OCI-LY7 (cell line): Measurements from ENCODE around the gene CRYBG3. TPM values are rescaled to one million over a fixed set of nuclear protein-coding genes. Genes with fewer than 3 reads are reported as not detected.

Source experiments
- BruUV-seq: library from RNA; stranded (reverse); fragments of 400-500 nt; replicated peaks from 2 replicates; lab custom pipeline; 2021; lab: Mats Ljungman, UMichigan
- CTCF ChIA-PET: fragments of 300-600 bp; sonication (Branson Sonifier 250); formaldehyde crosslinking; loops from one replicate; lab custom pipeline; 2022; ENCODE audit warnings: antibody characterized with exemption; ENCODE audit not compliant: unreplicated experiment; lab: Charles Lee
- POLR2A ChIA-PET: fragments of 300-600 bp; sonication (Branson Sonifier 250); formaldehyde crosslinking; loops from one replicate; lab custom pipeline; 2022; ENCODE audit warnings: antibody characterized with exemption; lab: Charles Lee
- DNase-seq: peaks from one replicate; pipeline ENCODE4 v3.0.0-alpha.2; 2015; ENCODE audit warnings: low spot score
- H2AFZ ChIP-seq: fragments of 200-600 bp; sonication (generic), shearing (Covaris generic); 2 replicates; pipeline ENCODE4 v1.6.1; 2014; ENCODE audit warnings: mild to moderate bottlenecking, antibody characterized with exemption, low read length, moderate library complexity
- H3K27ac ChIP-seq: fragments of 200-600 bp; sonication (generic); 2 replicates; pipeline ENCODE4 v1.5.1; 2014; ENCODE audit warnings: mixed run types, low read depth, mild to moderate bottlenecking, moderate library complexity, low read length, inconsistent platforms; ENCODE audit not compliant: poor library complexity, severe bottlenecking
- H3K36me3 ChIP-seq: fragments of 200-600 bp; sonication (generic); 2 replicates; pipeline ENCODE4 v1.6.1; 2014; ENCODE audit warnings: mild to moderate bottlenecking, antibody characterized with exemption, low read length, moderate library complexity, mixed read lengths; ENCODE audit not compliant: insufficient read depth
- H3K4me1 ChIP-seq: fragments of 200-600 bp; sonication (generic); 2 replicates; pipeline ENCODE4 v1.5.1; 2014; ENCODE audit warnings: mild to moderate bottlenecking, low read length; ENCODE audit not compliant: insufficient read depth, poor library complexity, severe bottlenecking
- H3K4me2 ChIP-seq: fragments of 200-600 bp; sonication (generic); 2 replicates; pipeline ENCODE4 v1.6.1; 2014; ENCODE audit warnings: mild to moderate bottlenecking, low read length
- H3K4me3 ChIP-seq: fragments of 200-600 bp; sonication (generic); 2 replicates; pipeline ENCODE4 v1.5.1; 2014; ENCODE audit warnings: mild to moderate bottlenecking, low read depth, low read length; ENCODE audit not compliant: poor library complexity, severe bottlenecking
- H3K79me2 ChIP-seq: fragments of 200-600 bp; sonication (generic); 2 replicates; pipeline ENCODE4 v1.6.1; 2016; ENCODE audit warnings: low read depth, mild to moderate bottlenecking, low read length, moderate library complexity, mixed read lengths; ENCODE audit not compliant: insufficient read depth
- H3K9me2 ChIP-seq: fragments of 200-600 bp; sonication (generic); 2 replicates; pipeline ENCODE4 v1.6.1; 2016; ENCODE audit warnings: mild to moderate bottlenecking, low read length, mixed read lengths; ENCODE audit not compliant: insufficient read depth
- H3K9me3 ChIP-seq: fragments of 200-600 bp; sonication (generic); 2 replicates; pipeline ENCODE4 v1.6.1; 2014; ENCODE audit warnings: mild to moderate bottlenecking, mixed run types, low read length, mixed read lengths
- H4K20me1 ChIP-seq: fragments of 200-600 bp; sonication (generic); 2 replicates; pipeline ENCODE4 v1.6.1; 2014; ENCODE audit warnings: mild to moderate bottlenecking, antibody characterized with exemption, low read length, moderate library complexity, mixed read lengths; ENCODE audit not compliant: insufficient read depth
- EZH2phosphoT487 ChIP-seq: fragments of 200-600 bp; sonication (generic); IDR thresholded peaks from 2 replicates; pipeline ENCODE4 v1.6.1; 2018; ENCODE audit warnings: low read depth, borderline replicate concordance, mild to moderate bottlenecking, mixed run types, antibody characterized with exemption, low read length, moderate library complexity, mixed read lengths
- intact Hi-C: fragments of 100-400 bp; cut with micrococcal nuclease; formaldehyde crosslinking; loops from one replicate; pipeline ENCODE4 v1.10.0; 2022; ENCODE audit not compliant: unreplicated experiment
- total RNA-seq, 2 experiments: library from RNA; depleted of rRNA in 1 of 2; stranded (reverse); fragments of >200 nt in 1 of 2; shearing (Covaris generic) in 1 of 2; gene quantifications; 2 replicates each; pipeline ENCODE4 v1.2.3, GENCODE V29; 2014 to 2022
- TF ChIP-seq, protein P1 (sequence below): fragments of 200-600 bp; sonication (generic); conservative IDR thresholded peaks from 2 replicates; pipeline ENCODE4 v1.5.1; 2014; ENCODE audit warnings: mild to moderate bottlenecking, antibody characterized with exemption, low read length, moderate library complexity, mixed read lengths

CRYBG3 gene
- total RNA-seq, 2 experiments from 2014 or later, result 0.22 to 0.46 TPM

GRCh38 chr3:97987306-97987705, 165.5 kb downstream of the CRYBG3 start:
- TF ChIP-seq, protein P1, sequence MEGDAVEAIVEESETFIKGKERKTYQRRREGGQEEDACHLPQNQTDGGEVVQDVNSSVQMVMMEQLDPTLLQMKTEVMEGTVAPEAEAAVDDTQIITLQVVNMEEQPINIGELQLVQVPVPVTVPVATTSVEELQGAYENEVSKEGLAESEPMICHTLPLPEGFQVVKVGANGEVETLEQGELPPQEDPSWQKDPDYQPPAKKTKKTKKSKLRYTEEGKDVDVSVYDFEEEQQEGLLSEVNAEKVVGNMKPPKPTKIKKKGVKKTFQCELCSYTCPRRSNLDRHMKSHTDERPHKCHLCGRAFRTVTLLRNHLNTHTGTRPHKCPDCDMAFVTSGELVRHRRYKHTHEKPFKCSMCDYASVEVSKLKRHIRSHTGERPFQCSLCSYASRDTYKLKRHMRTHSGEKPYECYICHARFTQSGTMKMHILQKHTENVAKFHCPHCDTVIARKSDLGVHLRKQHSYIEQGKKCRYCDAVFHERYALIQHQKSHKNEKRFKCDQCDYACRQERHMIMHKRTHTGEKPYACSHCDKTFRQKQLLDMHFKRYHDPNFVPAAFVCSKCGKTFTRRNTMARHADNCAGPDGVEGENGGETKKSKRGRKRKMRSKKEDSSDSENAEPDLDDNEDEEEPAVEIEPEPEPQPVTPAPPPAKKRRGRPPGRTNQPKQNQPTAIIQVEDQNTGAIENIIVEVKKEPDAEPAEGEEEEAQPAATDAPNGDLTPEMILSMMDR, result no peak
- no peak for TF ChIP-seq EZH2phosphoT487
- no TSS peak for BruUV-seq
- no peak overlapping the region for H2AFZ ChIP-seq
- no peak overlapping the region for H3K27ac ChIP-seq
- H3K9me2 ChIP-seq, result no peaks in the 10 kb centered on the region
- intact Hi-C loops, result no loop called here
- no peaks in the 10 kb centered on the region for H3K36me3 ChIP-seq
- POLR2A ChIA-PET, result no interaction called here
- H3K4me3 ChIP-seq, result no peak overlapping the region
- no peak overlapping the region for H3K4me2 ChIP-seq
- H4K20me1 ChIP-seq, result no peaks in the 10 kb centered on the region
- no peaks in the 10 kb centered on the region for H3K4me1 ChIP-seq
- no peaks in the 10 kb centered on the region for H3K9me3 ChIP-seq
- no peak for DNase-seq
- H3K79me2 ChIP-seq, result no peaks in the 10 kb centered on the region
- CTCF ChIA-PET, result no interaction called here

- no peak overlapping the region for H3K27ac ChIP-seq
- no peaks in the 10 kb centered on the region for H3K9me2 ChIP-seq
- POLR2A ChIA-PET, result no interaction called here
- no peaks in the 10 kb centered on the region for H3K79me2 ChIP-seq
- TF ChIP-seq, protein P1, result no peak
- TF ChIP-seq EZH2phosphoT487, result no peak
- H3K4me3 ChIP-seq, result no peak overlapping the region
- intact Hi-C loops, result no loop called here
- no peaks in the 10 kb centered on the region for H3K4me1 ChIP-seq
- DNase-seq, result no peak
- no peaks in the 10 kb centered on the region for H4K20me1 ChIP-seq
- H3K4me2 ChIP-seq, result no peak overlapping the region
- H2AFZ ChIP-seq, result no peak overlapping the region
- H3K36me3 ChIP-seq, result no peaks in the 10 kb centered on the region
- CTCF ChIA-PET, result no interaction called here
- BruUV-seq, result no TSS peak
- H3K9me3 ChIP-seq, result no peaks in the 10 kb centered on the region
Observed at GRCh38 chr3:97988784-97989568, 167.2 kb downstream of the CRYBG3 start.

- BruUV-seq, result no TSS peak
- TF ChIP-seq EZH2phosphoT487, result no peak
- TF ChIP-seq, protein P1, result no peak
- Histone ChIP-seq H3K9me2 (no peaks in the 10 kb centered on the region), H3K4me3 (no peak overlapping the region), H3K79me2 (no peaks in the 10 kb centered on the region), H3K27ac (no peak overlapping the region), H4K20me1 (no peaks in the 10 kb centered on the region), H3K9me3 (no peaks in the 10 kb centered on the region), H3K4me2 (no peak overlapping the region), H3K4me1 (no peaks in the 10 kb centered on the region), H2AFZ (no peak overlapping the region), H3K36me3 (no peaks in the 10 kb centered on the region)
- intact Hi-C loops, result no loop called here
- ChIA-PET CTCF (no interaction called here), POLR2A (interaction anchor here (0.5 kb wide), 1 partner anchor 30 kb away, joined by 5 read pairs; no protein-coding TSS in a partner anchor)
- DNase-seq, result no peak
Observed at GRCh38 chr3:97990624-97991292, 168.9 kb downstream of the CRYBG3 start.
